ENCODE measurements around the gene DDX39A. TPM values are rescaled to one million over a fixed set of nuclear protein-coding genes. Genes with fewer than 3 reads are reported as not detected.
A peak's percentile ranks its signal among the peaks of the same experiment; 100 is the strongest.

The DDX39A gene
- polyA plus RNA-seq, 1 of the 3 experiments (the other 2 are of a cell fraction) = 88.8 TPM

GRCh38 chr19:14433554-14434501 is 14.7 kb upstream of the DDX39A start (continued):
- TF ChIP-seq MXI1 (IDR thresholded peaks at IDR 0.05; ENCODE audit: low read depth, low read length) = peak; percentile 85

DNA sequence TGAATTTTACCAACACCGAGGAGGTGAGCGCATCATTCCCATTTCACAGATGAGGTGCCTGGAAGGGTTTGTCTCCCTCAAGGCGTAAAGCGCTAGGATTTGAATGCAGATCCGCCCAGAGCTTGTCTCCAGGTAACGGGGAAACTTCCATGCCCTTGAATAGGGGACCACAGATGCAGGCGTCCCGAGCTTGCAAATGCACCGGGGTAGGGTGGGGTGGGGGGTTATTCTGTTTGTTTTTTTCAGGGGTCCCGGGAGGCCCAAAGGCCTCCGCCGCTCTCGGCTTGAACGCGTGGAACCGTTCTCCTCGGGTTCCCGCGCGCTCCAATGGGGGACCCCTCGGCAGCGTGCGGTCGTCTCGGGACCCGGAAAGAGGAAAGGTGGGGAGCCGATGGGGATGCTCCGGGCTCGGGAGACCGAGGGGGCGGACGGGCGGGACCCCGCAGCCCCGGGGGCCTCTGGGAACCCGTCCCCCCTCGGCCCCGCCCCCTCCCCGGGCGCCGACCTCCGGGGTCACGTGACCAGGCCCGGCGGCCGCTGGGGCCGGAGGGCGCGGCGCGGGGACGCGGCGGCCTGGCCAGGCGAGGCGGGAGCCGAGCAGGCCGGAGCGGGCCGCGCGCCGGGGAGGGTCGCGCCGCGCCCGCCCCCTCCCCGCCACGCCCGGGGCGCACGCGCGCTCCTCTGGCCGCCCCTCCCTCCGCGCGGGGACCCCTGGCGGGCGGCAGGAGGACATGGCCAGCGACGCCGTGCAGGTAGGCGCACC is 13.8 kb upstream of the DDX39A start, which contains the start of gene PKN1:
TSS of gene PKN1 (plus strand) at position 516 of the 763 bp plus-strand sequence. CDS start at position 732, 216 bp downstream.
- H3K9ac ChIP-seq = peak within 1 kb of the TSS; percentile 82
- H3K27me3 ChIP-seq (ENCODE audit: insufficient read depth) = no peaks in the 10 kb centered on the region
- peaks cover 56% of the 10 kb centered on the region for H3K79me2 ChIP-seq (ENCODE audit: insufficient read depth)
- peak within 1 kb of the TSS; percentile 100 for H3K4me2 ChIP-seq
- WGBS (ENCODE audit: low lambda C conversion rate) = 42% methylated on average over 8 of the region's 85 CpGs
- H3K9me3 ChIP-seq = no peaks in the 10 kb centered on the region
- H2AFZ ChIP-seq (ENCODE audit: low read depth) = peak within 1 kb of the TSS; percentile 94
- H3K4me3 ChIP-seq (ENCODE audit: low read depth in 2 of 2, low read length in 1 of 2) = peak within 1 kb of the TSS; percentile 64 to 74
- H3K4me1 ChIP-seq (ENCODE audit: control insufficient read depth in 1 of 2, insufficient read depth in 2 of 2, low read depth in 1 of 2, low read length in 1 of 2) = peaks cover 6 to 15% of the 10 kb centered on the region in 2 experiments; a peak in 3 of 4 replicates
- TF ChIP-seq POLR2AphosphoS5 (IDR thresholded peaks at IDR 0.05; ENCODE audit: low read depth, low read length) (peak; percentile 77), USF1 (IDR thresholded peaks at IDR 0.05; ENCODE audit: borderline replicate concordance, low read depth) (peak; percentile 83), TAF1 (IDR thresholded peaks at IDR 0.05; ENCODE audit: borderline replicate concordance, low read depth, low read length) (0 out of 2 replicates have a peak, but pooled peaks have one; percentile 14), RCOR1 (IDR thresholded peaks at IDR 0.05; ENCODE audit: low read length) (no peak), CTCF (IDR thresholded peaks at IDR 0.05) (no peak), NFIC (IDR thresholded peaks at IDR 0.05; ENCODE audit: borderline replicate concordance) (no peak), MAX (IDR thresholded peaks at IDR 0.05; ENCODE audit: low read depth) (peak; percentile 9; the same call in 1 of the 2 replicates)
- ChIA-PET CTCF (interaction anchor here (0.6 to 1.0 kb wide), 5 partner anchors 10 to 296 kb away, joined by 3 read pairs; partner anchors contain the start of gene ASF1B), POLR2A (interaction anchor here (1.1 kb wide), 1 partner anchor 13 kb away, joined by 5 read pairs; no protein-coding TSS in a partner anchor)
- no peaks in the 10 kb centered on the region for H3K36me3 ChIP-seq (replicated peaks in 1 of 2; ENCODE audit: control insufficient read depth in 1 of 2, insufficient read depth in 2 of 2, low read length in 1 of 2)
- H3F3A ChIP-seq (replicated peaks; ENCODE audit: insufficient read depth) = peaks cover 13% of the 10 kb centered on the region
- DNase-seq = peak; percentile 95
- H3K9me2 ChIP-seq = no peaks in the 10 kb centered on the region
- H4K20me1 ChIP-seq (ENCODE audit: insufficient read depth) = peaks cover 16% of the 10 kb centered on the region; the same call in 1 of the 2 replicates
- H3K27ac ChIP-seq (ENCODE audit: low read depth in 2 of 2, low read length in 1 of 2) = peak within 1 kb of the TSS; percentile 69 to 88
